Uterus (tissue), 4 donors: ENCODE results near the gene MEAK7. TPM values are rescaled to one million over a fixed set of nuclear protein-coding genes. Genes with fewer than 3 reads are reported as not detected.

ENCODE experiments used
- DNase-seq, 2 donors: peaks; one replicate each; pipeline ENCODE4 v3.0.0-alpha.2; 2019 to 2020
- H3K27ac ChIP-seq, 2 donors: fragments of 200-600 bp; sonication (generic); 1 replicate in 1 of 2; 2 replicates in 1 of 2; pipeline ENCODE4 v1.5.1; 2016 to 2018
- H3K27me3 ChIP-seq, 2 donors: fragments of 200-600 bp; sonication (generic); one replicate each; pipeline ENCODE4 v1.5.1; 2018 to 2019; ENCODE audit warnings: control low read depth in 1 of 2
- H3K36me3 ChIP-seq, 2 donors: fragments of 200-600 bp; sonication (generic); one replicate each; pipeline ENCODE4 v1.5.1; 2019; ENCODE audit warnings: control low read depth in 1 of 2
- H3K4me1 ChIP-seq, 2 donors: fragments of 200-600 bp; sonication (generic); one replicate each; pipeline ENCODE4 v1.5.1; 2018 to 2019; ENCODE audit warnings: control low read depth in 1 of 2
- H3K4me3 ChIP-seq, 2 donors: fragments of 200-600 bp; sonication (generic); 1 replicate in 1 of 2; 2 replicates in 1 of 2; pipeline ENCODE4 v1.5.1; 2018 to 2019; ENCODE audit warnings: mild to moderate bottlenecking in 1 of 2
- H3K9me3 ChIP-seq, 2 donors: fragments of 200-600 bp; sonication (generic); one replicate each; pipeline ENCODE4 v1.5.1; 2019; ENCODE audit warnings: control low read depth in 1 of 2
- CTCF ChIP-seq, 4 experiments: fragments of 200-600 bp in 2 of 4; fragments of 450-650 bp in 2 of 4; sonication (generic) in 2 of 4; IDR thresholded peaks; one replicate each; pipeline ENCODE4 v1.5.1; 2016 to 2019; ENCODE audit warnings: antibody characterized with exemption in 4 of 4, mild to moderate bottlenecking in 2 of 4, moderate library complexity in 1 of 4
- POLR2A ChIP-seq, 2 donors: fragments of 450-650 bp; IDR thresholded peaks; one replicate each; pipeline ENCODE4 v1.6.1; 2016; ENCODE audit warnings: antibody characterized with exemption in 2 of 2, mild to moderate bottlenecking in 1 of 2, moderate library complexity in 1 of 2
- intact Hi-C: fragments of 100-400 bp; cut with DNase I; formaldehyde crosslinking; loops from one replicate; pipeline ENCODE4 v1.15.1; 2023; ENCODE audit warnings: low total_unique reads
- total RNA-seq, 4 donors: library from RNA; depleted of rRNA in 3 of 4; stranded (reverse); fragments of >200 nt in 3 of 4; gene quantifications; one replicate each; pipeline versions ENCODE4 v1.1.0 to v1.2.4, GENCODE V29; 2014 to 2023
- donor health status: DM: yes; HTN: yes; CAD: no.

The MEAK7 gene
- total RNA-seq, 4 donors from 2014 or later, result 11.3 to 26.8 (median 21.4) TPM

- no peak overlapping the region for H3K4me3 ChIP-seq
- no peak for DNase-seq
- no peaks in the 10 kb centered on the region for H3K4me1 ChIP-seq
- H3K36me3 ChIP-seq, result no peaks in the 10 kb centered on the region
- no peaks in the 10 kb centered on the region for H3K9me3 ChIP-seq
- intact Hi-C loops, result loop anchor here (5.0 to 10.0 kb wide), 2 partner anchors 109 to 212 kb away; no protein-coding TSS in a partner anchor
- no peak for TF ChIP-seq CTCF (IDR thresholded peaks at IDR 0.05)
- no peak for TF ChIP-seq POLR2A (IDR thresholded peaks at IDR 0.05)
- H3K27ac ChIP-seq, result no peak overlapping the region
- H3K27me3 ChIP-seq, result no peaks in the 10 kb centered on the region
Measured at GRCh38 chr16:84513123-84513522, 8.7 kb upstream of the MEAK7 start.

GRCh38 chr16:84511831-84512230 lies 7.4 kb upstream of the MEAK7 start:
- no peak overlapping the region for H3K27ac ChIP-seq
- intact Hi-C loops, result loop anchor here (5.0 to 10.0 kb wide), 2 partner anchors 110 to 213 kb away; no protein-coding TSS in a partner anchor
- H3K9me3 ChIP-seq, result no peaks in the 10 kb centered on the region
- H3K36me3 ChIP-seq, result no peaks in the 10 kb centered on the region
- TF ChIP-seq POLR2A (IDR thresholded peaks at IDR 0.05) (no peak), CTCF (IDR thresholded peaks at IDR 0.05) (no peak)
- H3K27me3 ChIP-seq, result no peaks in the 10 kb centered on the region
- no peaks in the 10 kb centered on the region for H3K4me1 ChIP-seq
- no peak for DNase-seq
- no peak overlapping the region for H3K4me3 ChIP-seq

GRCh38 chr16:84511180-84511800 lies 6.8 kb upstream of the MEAK7 start:
- no peak overlapping the region for H3K27ac ChIP-seq
- peak; percentile 93 to 97 (median 95) for TF ChIP-seq CTCF (IDR thresholded peaks at IDR 0.05)
- no peak for TF ChIP-seq POLR2A (IDR thresholded peaks at IDR 0.05)
- intact Hi-C loops, result loop anchor here (5.0 to 10.0 kb wide), 2 partner anchors 111 to 214 kb away; no protein-coding TSS in a partner anchor
- H3K4me1 ChIP-seq, result no peaks in the 10 kb centered on the region
- DNase-seq, result peak; percentile 85 to 88
- H3K27me3 ChIP-seq, result no peaks in the 10 kb centered on the region
- no peaks in the 10 kb centered on the region for H3K36me3 ChIP-seq
- no peaks in the 10 kb centered on the region for H3K9me3 ChIP-seq
- H3K4me3 ChIP-seq, result no peak overlapping the region

GRCh38 chr16:84509032-84509950 lies 4.8 kb upstream of the MEAK7 start:
- Histone ChIP-seq H3K27ac (no peak overlapping the region), H3K4me1 (no peaks in the 10 kb centered on the region), H3K4me3 (no peak overlapping the region), H3K9me3 (no peaks in the 10 kb centered on the region), H3K27me3 (no peaks in the 10 kb centered on the region), H3K36me3 (no peaks in the 10 kb centered on the region)
- intact Hi-C loops, result no loop called here
- DNase-seq, result no peak
- no peak for TF ChIP-seq POLR2A (IDR thresholded peaks at IDR 0.05)
- TF ChIP-seq CTCF (IDR thresholded peaks at IDR 0.05), result no peak

GRCh38 chr16:84508502-84508901 lies 4.0 kb upstream of the MEAK7 start:
- intact Hi-C loops, result no loop called here
- H3K4me1 ChIP-seq, result peaks cover 0 to 2% of the 10 kb centered on the region in 2 donors
- TF ChIP-seq POLR2A (IDR thresholded peaks at IDR 0.05), result no peak
- TF ChIP-seq CTCF (IDR thresholded peaks at IDR 0.05), result no peak
- no peaks in the 10 kb centered on the region for H3K27me3 ChIP-seq
- no peak overlapping the region for H3K4me3 ChIP-seq
- H3K27ac ChIP-seq, result no peak overlapping the region
- DNase-seq, result no peak
- no peaks in the 10 kb centered on the region for H3K9me3 ChIP-seq
- no peaks in the 10 kb centered on the region for H3K36me3 ChIP-seq
